ENCODE measurements around the gene ITPRID2. TPM values are rescaled to one million over a fixed set of nuclear protein-coding genes. Genes with fewer than 3 reads are reported as not detected.

Gene ITPRID2
- total RNA-seq, 2 experiments from 2014 or later = 34.9 to 51.8 TPM

- DNase-seq = no peak
- no peak overlapping the region for H3K27ac Mint-ChIP-seq
Observed at GRCh38 chr2:181857483-181857882, 34.0 kb upstream of the ITPRID2 start.

DNA sequence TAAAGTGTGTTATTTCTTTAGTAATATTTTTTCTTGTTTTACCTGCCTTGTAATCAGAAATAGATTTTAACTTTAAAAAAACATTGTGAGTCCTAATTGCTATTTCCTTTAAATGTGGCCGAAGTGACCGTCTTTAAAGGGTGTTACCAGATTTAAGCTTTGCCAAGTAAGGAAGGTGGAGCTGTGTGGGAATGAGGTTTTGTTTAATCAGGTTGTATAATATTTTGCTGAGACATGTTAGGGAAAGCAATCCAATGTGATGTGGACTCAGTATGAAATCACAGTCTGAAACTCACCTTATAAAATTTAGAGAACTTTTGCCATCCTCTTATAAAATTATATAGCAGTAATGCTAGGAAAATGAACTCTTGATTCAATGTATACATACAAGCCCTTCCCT lies 32.9 kb upstream of the ITPRID2 start:
- H3K36me3 Mint-ChIP-seq (ENCODE audit: low read depth) = no peaks in the 10 kb centered on the region
- H3K4me3 Mint-ChIP-seq = no peak overlapping the region
- ChIA-PET CTCF (no interaction called here), POLR2A (no interaction called here)
- DNase-seq (no peak), ATAC-seq (no peak)
- H3K27me3 Mint-ChIP-seq = peaks cover 2% of the 10 kb centered on the region
- intact Hi-C loops (cut with DNase I, micrococcal nuclease) = no loop called here
- H3K27ac Mint-ChIP-seq = no peak overlapping the region
- no peaks in the 10 kb centered on the region for H3K9me3 Mint-ChIP-seq (ENCODE audit: low read depth)
- no peaks in the 10 kb centered on the region for H3K4me1 Mint-ChIP-seq

More at GRCh38 chr2:181857483-181857882, 34.0 kb upstream of the ITPRID2 start:
- no peak overlapping the region for H3K4me3 Mint-ChIP-seq
- H3K9me3 Mint-ChIP-seq (ENCODE audit: low read depth) = no peaks in the 10 kb centered on the region
- H3K36me3 Mint-ChIP-seq (ENCODE audit: low read depth) = no peaks in the 10 kb centered on the region
- intact Hi-C loops (cut with DNase I, micrococcal nuclease) = no loop called here
- H3K27me3 Mint-ChIP-seq = no peaks in the 10 kb centered on the region
- ChIA-PET CTCF (no interaction called here), POLR2A (no interaction called here)
- H3K4me1 Mint-ChIP-seq = no peaks in the 10 kb centered on the region
- no peak for ATAC-seq

DNA sequence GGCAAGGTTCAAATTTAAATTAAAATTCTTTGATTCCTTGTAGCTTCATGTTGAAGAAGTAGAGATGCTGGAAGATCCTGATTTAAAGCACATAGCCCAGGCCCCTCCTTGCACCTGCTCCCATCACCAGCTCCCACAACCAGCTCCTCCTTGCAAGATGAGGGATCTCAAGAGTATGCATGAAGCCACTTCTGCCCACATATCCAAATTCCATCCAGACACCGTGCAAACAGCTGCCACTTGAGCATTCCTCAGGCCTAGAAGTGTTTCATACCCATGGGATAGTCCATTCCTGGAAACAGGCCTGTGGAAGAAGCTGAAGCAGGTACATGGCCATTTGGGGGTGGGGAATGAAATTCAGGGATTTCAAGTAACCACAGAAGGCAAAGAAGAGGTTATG lies 32.4 kb upstream of the ITPRID2 start:
- POLR2A ChIA-PET = no interaction called here
- CTCF ChIA-PET = no interaction called here
- H3K4me3 Mint-ChIP-seq = no peak overlapping the region
- no peak for DNase-seq
- no peaks in the 10 kb centered on the region for H3K36me3 Mint-ChIP-seq (ENCODE audit: low read depth)
- no peak for ATAC-seq
- intact Hi-C loops (cut with DNase I, micrococcal nuclease) = no loop called here
- no peaks in the 10 kb centered on the region for H3K9me3 Mint-ChIP-seq (ENCODE audit: low read depth)
- H3K27ac Mint-ChIP-seq = no peak overlapping the region
- H3K27me3 Mint-ChIP-seq = peaks cover 2% of the 10 kb centered on the region
- no peaks in the 10 kb centered on the region for H3K4me1 Mint-ChIP-seq

DNA sequence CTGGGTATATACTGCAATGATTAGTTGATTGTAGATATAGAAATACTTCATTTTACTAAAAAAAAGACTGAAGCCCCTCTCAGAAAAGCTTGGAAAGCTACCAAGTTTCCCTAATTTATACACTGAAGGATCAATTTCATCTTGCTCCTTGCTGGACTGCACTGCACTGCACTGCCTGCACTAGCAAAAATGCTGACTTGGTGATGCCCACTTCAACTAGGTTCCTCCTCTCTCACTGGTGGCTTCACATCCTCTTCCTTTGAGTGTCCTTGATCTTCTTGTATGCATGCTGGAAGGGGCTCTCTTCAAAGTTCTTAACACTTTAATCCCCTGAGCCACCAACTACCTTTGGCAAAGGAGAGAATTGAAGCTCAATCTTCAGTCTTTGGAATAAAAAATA lies 31.7 kb upstream of the ITPRID2 start:
- Mint-ChIP-seq H3K36me3 (ENCODE audit: low read depth) (no peaks in the 10 kb centered on the region), H3K4me1 (no peaks in the 10 kb centered on the region), H3K27me3 (peaks cover 2% of the 10 kb centered on the region), H3K4me3 (no peak overlapping the region), H3K27ac (no peak overlapping the region), H3K9me3 (ENCODE audit: low read depth) (no peaks in the 10 kb centered on the region)
- ATAC-seq (no peak), DNase-seq (no peak)
- ChIA-PET POLR2A (no interaction called here), CTCF (no interaction called here)
- intact Hi-C loops (cut with DNase I, micrococcal nuclease) = no loop called here

- intact Hi-C loops (cut with DNase I, micrococcal nuclease) = no loop called here
- no peak for DNase-seq
Observed at GRCh38 chr2:181861379-181861778, 30.2 kb upstream of the ITPRID2 start.

DNA sequence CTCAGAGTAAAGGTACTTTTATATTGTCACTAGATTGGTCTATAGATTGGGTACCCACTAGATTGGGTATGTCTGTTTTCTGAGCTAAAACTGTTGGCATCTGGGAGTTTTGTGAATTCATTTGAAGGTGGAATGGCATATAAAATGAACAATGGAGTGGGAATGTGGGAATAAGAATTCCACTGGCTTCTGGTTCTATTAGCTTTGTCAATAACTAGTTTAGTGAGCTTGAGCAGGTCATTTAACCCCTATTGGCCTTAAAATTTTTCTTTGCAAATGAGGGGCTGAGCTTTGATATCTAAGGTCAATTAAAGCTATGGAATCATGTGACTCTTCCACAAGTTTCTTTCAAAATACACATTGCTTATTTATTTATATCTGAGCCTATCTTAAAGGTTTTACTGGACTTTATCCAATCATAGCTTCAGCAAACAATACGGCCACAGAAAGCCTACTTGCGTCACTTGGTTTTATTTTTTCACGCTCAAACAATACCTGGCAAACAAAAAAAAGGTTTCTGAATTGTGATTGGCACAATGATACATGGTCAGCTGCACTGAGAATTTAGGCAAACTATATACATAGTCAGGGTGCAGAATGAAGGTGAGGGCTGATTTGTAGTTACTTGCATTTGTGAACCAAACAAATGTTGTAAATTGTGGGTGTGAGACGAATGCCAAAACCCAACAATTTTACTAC lies 28.8 kb upstream of the ITPRID2 start:
- Mint-ChIP-seq H3K9me3 (ENCODE audit: low read depth) (no peaks in the 10 kb centered on the region), H3K4me1 (no peaks in the 10 kb centered on the region), H3K36me3 (ENCODE audit: low read depth) (no peaks in the 10 kb centered on the region), H3K27ac (no peak overlapping the region), H3K27me3 (peaks cover 4% of the 10 kb centered on the region), H3K4me3 (no peak overlapping the region)
- ChIA-PET POLR2A (no interaction called here), CTCF (interaction anchor here (1.4 kb wide), 1 partner anchor 12 kb away, joined by 4 read pairs; no protein-coding TSS in a partner anchor)
- intact Hi-C loops (cut with DNase I, micrococcal nuclease) = no loop called here
- ATAC-seq (no peak), DNase-seq (no peak)

More at GRCh38 chr2:181861379-181861778, 30.2 kb upstream of the ITPRID2 start:
- Mint-ChIP-seq H3K4me1 (no peaks in the 10 kb centered on the region), H3K4me3 (no peak overlapping the region), H3K27ac (no peak overlapping the region), H3K9me3 (ENCODE audit: low read depth) (no peaks in the 10 kb centered on the region), H3K27me3 (peaks cover 4% of the 10 kb centered on the region), H3K36me3 (ENCODE audit: low read depth) (no peaks in the 10 kb centered on the region)
- CTCF ChIA-PET = interaction anchor here (1.4 kb wide), 1 partner anchor 11 kb away, joined by 4 read pairs; no protein-coding TSS in a partner anchor
- ATAC-seq = no peak
- POLR2A ChIA-PET = no interaction called here

DNA sequence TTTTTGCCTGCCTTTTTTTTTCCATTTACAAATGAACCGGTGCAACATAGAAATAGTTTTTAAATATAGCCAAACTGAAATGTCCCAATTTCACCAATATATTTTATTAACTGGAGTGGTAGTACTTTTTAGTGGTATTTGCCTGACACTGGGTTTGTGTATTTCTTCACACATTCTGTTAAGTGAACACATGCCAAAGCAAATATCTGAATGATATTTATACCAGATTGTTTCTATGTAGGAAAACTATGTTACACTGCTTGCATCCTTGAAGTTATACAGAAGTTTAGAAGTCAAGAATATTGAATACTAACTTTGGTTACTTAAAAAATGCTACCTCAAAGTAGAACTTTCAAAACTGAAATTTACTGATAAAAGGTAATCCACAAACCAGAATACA lies 19.4 kb upstream of the ITPRID2 start:
- ATAC-seq = no peak
- H3K27ac Mint-ChIP-seq = no peak overlapping the region
- no peak overlapping the region for H3K4me3 Mint-ChIP-seq
- H3K36me3 Mint-ChIP-seq (ENCODE audit: low read depth) = no peaks in the 10 kb centered on the region
- H3K27me3 Mint-ChIP-seq = no peaks in the 10 kb centered on the region
- no peak for DNase-seq
- intact Hi-C loops (cut with DNase I, micrococcal nuclease) = no loop called here
- ChIA-PET CTCF (no interaction called here), POLR2A (no interaction called here)
- no peaks in the 10 kb centered on the region for H3K4me1 Mint-ChIP-seq
- H3K9me3 Mint-ChIP-seq (ENCODE audit: low read depth) = no peaks in the 10 kb centered on the region

- ATAC-seq (peak; percentile 44), DNase-seq (no peak)
- intact Hi-C loops (cut with DNase I, micrococcal nuclease) = no loop called here
- ChIA-PET CTCF (interaction anchor here (1.5 kb wide), 1 partner anchor 13 kb away, joined by 3 read pairs; no protein-coding TSS in a partner anchor), POLR2A (no interaction called here)
- Mint-ChIP-seq H3K4me1 (no peaks in the 10 kb centered on the region), H3K9me3 (ENCODE audit: low read depth) (no peaks in the 10 kb centered on the region), H3K27me3 (no peaks in the 10 kb centered on the region), H3K4me3 (no peak overlapping the region), H3K36me3 (ENCODE audit: low read depth) (no peaks in the 10 kb centered on the region), H3K27ac (no peak overlapping the region)
Observed at GRCh38 chr2:181876614-181877063, 14.9 kb upstream of the ITPRID2 start.

DNA sequence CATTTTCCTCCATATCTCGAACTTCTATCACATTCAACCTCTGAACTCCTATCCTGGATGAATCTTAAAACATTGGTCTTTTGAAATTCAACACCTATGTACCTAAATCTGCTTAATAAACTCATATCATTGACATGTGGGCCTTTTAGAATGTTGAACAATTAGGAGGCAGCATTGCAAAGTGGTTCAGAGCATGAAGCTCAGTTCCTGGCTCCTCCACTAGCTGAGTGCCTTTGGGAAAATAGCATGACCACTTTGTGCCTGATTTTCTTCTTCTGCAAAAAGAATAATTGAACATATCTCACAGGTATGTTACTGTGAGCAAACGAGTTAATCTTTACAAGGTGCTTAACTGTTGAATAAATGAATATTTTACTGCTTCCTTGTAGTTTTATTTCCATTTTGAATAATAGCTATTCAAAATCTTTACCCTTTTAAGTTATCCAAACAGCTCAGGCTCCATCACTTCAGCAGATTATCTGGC lies 14.3 kb upstream of the ITPRID2 start:
- ATAC-seq = no peak
- no peak for DNase-seq
- no peaks in the 10 kb centered on the region for H3K4me1 Mint-ChIP-seq
- POLR2A ChIA-PET = no interaction called here
- H3K27me3 Mint-ChIP-seq = no peaks in the 10 kb centered on the region
- H3K9me3 Mint-ChIP-seq (ENCODE audit: low read depth) = no peaks in the 10 kb centered on the region
- no peaks in the 10 kb centered on the region for H3K36me3 Mint-ChIP-seq (ENCODE audit: low read depth)
- no peak overlapping the region for H3K27ac Mint-ChIP-seq
- H3K4me3 Mint-ChIP-seq = no peak overlapping the region
- intact Hi-C loops (cut with DNase I, micrococcal nuclease) = no loop called here
- CTCF ChIA-PET = interaction anchor here (0.9 to 1.5 kb wide), 2 partner anchors 13 to 28 kb away, joined by 3 read pairs; no protein-coding TSS in a partner anchor

- no peak for ATAC-seq
- Mint-ChIP-seq H3K4me1 (no peaks in the 10 kb centered on the region), H3K36me3 (ENCODE audit: low read depth) (no peaks in the 10 kb centered on the region), H3K27me3 (peaks cover 4% of the 10 kb centered on the region), H3K4me3 (no peak overlapping the region), H3K27ac (no peak overlapping the region), H3K9me3 (ENCODE audit: low read depth) (no peaks in the 10 kb centered on the region)
- no peak for DNase-seq
- ChIA-PET CTCF (no interaction called here), POLR2A (no interaction called here)
- intact Hi-C loops (cut with DNase I, micrococcal nuclease) = no loop called here
Observed at GRCh38 chr2:181878448-181878847, 13.1 kb upstream of the ITPRID2 start.

DNA sequence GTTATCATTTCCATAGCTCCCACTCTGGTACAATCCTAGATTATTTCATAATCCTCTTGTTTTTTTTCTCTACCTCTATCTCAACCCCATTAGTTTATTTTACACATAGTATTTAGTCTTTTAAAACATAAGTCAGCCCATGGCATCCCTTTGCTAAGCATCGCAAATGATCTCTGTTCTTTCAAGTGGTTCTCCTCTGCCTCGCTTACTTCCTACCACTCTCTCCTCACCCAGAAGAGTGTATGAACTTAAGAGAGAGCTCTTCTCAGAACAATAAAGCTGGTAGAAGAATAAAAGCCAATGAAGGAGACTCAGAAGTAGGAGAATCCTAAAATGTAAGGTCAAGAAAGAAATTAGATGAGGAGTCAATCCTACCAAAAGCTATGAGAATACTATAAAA lies 12.2 kb upstream of the ITPRID2 start:
- POLR2A ChIA-PET = interaction anchor here (0.6 kb wide), 1 partner anchor 932 kb away, joined by 3 read pairs; no protein-coding TSS in a partner anchor
- intact Hi-C loops (cut with DNase I, micrococcal nuclease) = no loop called here
- no peak for ATAC-seq

DNA sequence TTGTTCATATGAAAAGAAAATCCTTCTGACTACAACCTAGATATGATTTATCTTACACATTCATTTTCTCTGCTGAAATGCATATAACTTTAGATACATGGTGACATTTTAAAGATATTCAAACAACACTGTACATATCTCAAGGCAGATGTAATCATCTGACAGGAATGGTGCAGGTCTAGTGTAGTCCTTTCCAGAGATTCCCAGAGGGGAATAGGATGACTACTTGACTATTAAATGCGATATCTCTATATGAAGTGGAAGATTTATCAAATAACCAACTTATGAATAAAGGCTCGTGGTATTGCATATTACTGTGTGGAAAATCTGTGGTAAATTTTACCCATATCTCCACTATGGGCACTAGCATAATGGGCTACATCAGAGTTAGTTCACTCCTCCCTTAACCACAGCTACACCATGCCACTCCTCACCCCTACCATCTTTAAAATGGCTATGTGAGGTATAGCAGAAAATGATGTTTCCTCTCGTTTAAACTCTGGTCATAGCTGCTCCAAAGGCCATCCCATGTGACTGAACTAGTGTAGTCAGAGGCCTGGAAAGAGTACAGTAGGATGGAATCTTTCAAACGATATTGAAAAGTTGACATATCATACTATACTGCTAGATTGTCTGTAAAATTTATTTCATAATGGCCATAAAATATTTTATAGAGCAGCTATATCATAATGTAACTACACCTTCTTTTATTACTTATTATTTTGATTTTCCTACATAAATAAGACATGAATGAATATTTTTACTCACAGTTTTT lies 9.1 kb upstream of the ITPRID2 start:
- CTCF ChIA-PET = no interaction called here
- intact Hi-C loops (cut with DNase I, micrococcal nuclease) = no loop called here
- H3K27ac Mint-ChIP-seq = no peak overlapping the region

More for the DNA sequence above, 12.2 kb upstream of the ITPRID2 start:
- Mint-ChIP-seq H3K36me3 (ENCODE audit: low read depth) (no peaks in the 10 kb centered on the region), H3K4me3 (no peak overlapping the region), H3K4me1 (no peaks in the 10 kb centered on the region), H3K9me3 (ENCODE audit: low read depth) (no peaks in the 10 kb centered on the region), H3K27me3 (peaks cover 4% of the 10 kb centered on the region), H3K27ac (no peak overlapping the region)
- CTCF ChIA-PET = no interaction called here
- no peak for DNase-seq

More for the DNA sequence above, 9.1 kb upstream of the ITPRID2 start:
- no peaks in the 10 kb centered on the region for H3K36me3 Mint-ChIP-seq (ENCODE audit: low read depth)
- H3K4me1 Mint-ChIP-seq = no peaks in the 10 kb centered on the region
- POLR2A ChIA-PET = no interaction called here
- H3K27me3 Mint-ChIP-seq = peaks cover 12% of the 10 kb centered on the region
- no peak for ATAC-seq
- H3K9me3 Mint-ChIP-seq (ENCODE audit: low read depth) = no peaks in the 10 kb centered on the region
- H3K4me3 Mint-ChIP-seq = no peak overlapping the region
- no peak for DNase-seq

Data from activated CD4-positive, alpha-beta T cell treated with anti-CD3 and anti-CD28 coated beads for 36 hours (primary cell).